Stomach (tissue), 4 donors: ENCODE results near the gene CEP112.

Source experiments
- POLR2A ChIP-seq, 4 donors: fragments of 450-650 bp; IDR thresholded peaks; one replicate each; pipeline ENCODE4 v1.6.1; 2016; ENCODE audit warnings: antibody characterized with exemption in 4 of 4, control low read depth in 2 of 4, mild to moderate bottlenecking in 1 of 4, moderate library complexity in 1 of 4
- POLR2AphosphoS5 ChIP-seq, 3 donors: sonication (generic); formaldehyde crosslinking; IDR thresholded peaks; one replicate each; pipeline ENCODE4 v1.6.1; 2016; ENCODE audit warnings: antibody characterized with exemption in 3 of 3
- TF ChIP-seq, protein P1 (sequence below), 7 experiments: fragments of 450-650 bp in 4 of 7; fragments of 200-600 bp in 3 of 7; sonication (generic) in 3 of 7; IDR thresholded peaks; one replicate each; pipeline ENCODE4 v1.5.1; 2016 to 2019; ENCODE audit warnings: antibody characterized with exemption in 7 of 7, control low read depth in 2 of 7, mild to moderate bottlenecking in 1 of 7

DNA sequence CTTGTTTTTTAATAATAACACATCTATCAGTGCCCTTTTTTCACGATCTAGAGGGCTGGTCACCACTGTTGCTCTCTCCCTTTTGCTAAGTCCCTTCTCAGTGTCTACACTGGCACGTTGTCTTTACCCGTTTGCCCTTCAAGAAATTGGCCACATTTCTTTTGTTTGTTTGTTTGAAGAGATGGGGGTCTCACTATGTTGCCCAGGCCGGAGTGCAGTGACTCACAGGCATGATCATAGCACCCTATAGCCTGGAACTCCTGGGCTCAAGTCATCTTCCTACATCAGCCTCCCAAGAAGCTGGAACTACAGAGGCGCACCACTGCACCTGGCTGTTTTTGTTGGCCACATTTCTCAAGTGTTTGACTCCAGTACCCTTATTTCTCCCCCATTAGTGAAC lies 492.5 kb downstream of the CEP112 start:
- TF ChIP-seq, protein P1, sequence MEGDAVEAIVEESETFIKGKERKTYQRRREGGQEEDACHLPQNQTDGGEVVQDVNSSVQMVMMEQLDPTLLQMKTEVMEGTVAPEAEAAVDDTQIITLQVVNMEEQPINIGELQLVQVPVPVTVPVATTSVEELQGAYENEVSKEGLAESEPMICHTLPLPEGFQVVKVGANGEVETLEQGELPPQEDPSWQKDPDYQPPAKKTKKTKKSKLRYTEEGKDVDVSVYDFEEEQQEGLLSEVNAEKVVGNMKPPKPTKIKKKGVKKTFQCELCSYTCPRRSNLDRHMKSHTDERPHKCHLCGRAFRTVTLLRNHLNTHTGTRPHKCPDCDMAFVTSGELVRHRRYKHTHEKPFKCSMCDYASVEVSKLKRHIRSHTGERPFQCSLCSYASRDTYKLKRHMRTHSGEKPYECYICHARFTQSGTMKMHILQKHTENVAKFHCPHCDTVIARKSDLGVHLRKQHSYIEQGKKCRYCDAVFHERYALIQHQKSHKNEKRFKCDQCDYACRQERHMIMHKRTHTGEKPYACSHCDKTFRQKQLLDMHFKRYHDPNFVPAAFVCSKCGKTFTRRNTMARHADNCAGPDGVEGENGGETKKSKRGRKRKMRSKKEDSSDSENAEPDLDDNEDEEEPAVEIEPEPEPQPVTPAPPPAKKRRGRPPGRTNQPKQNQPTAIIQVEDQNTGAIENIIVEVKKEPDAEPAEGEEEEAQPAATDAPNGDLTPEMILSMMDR (IDR thresholded peaks at IDR 0.05) = no peak
- no peak for TF ChIP-seq POLR2A (IDR thresholded peaks at IDR 0.05)
- no peak for TF ChIP-seq POLR2AphosphoS5 (IDR thresholded peaks at IDR 0.05)
